ENCODE measurements around the gene WNT3. TPM values are rescaled to one million over a fixed set of nuclear protein-coding genes. Genes with fewer than 3 reads are reported as not detected.

Gene WNT3
- total and polyA plus RNA-seq, 5 donors from 2014 or later: not detected

DNA sequence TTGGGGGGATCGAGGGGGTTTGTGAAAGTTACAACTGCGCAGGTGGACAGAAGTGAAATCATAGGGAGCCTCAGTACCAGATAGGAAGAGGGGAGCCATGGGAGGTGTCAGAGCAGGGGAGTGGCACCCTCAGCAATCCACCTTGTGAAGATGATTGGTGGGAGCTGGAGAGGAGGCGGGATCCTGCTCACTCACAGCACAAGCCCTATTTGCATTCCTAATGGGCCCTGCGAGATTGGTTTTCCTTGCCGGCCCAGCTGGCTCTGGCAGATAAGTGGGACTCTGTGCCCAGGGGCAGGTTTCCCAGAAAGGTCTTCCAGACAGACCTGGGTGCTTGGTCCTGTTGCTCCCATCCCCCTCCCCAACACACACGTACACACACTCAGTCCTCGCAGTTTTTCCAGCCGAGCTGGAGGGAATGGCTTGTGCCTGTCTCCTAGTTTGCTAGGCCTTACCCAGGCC is 9.4 kb downstream of the WNT3 start:
- Mint-ChIP-seq H3K9me3 (peaks cover 0 to 3% (median 0%) of the 10 kb centered on the region in 7 donors), H3K4me3 (no peak overlapping the region), H3K27ac (no peak overlapping the region), H3K36me3 (no peaks in the 10 kb centered on the region), H3K4me1 (no peaks in the 10 kb centered on the region), H3K27me3 (peaks cover 19% of the 10 kb centered on the region)
- H3K27ac ChIP-seq (ENCODE audit: insufficient read depth, low read length, poor library complexity, severe bottlenecking): no peak overlapping the region
- DNase-seq (no peak), ATAC-seq (ENCODE audit: low read depth in 2 of 2) (no peak)
- peaks cover 4% of the 10 kb centered on the region for H3K27me3 ChIP-seq (ENCODE audit: control insufficient read depth, insufficient read depth, low read length)
- no peaks in the 10 kb centered on the region for H3K4me1 ChIP-seq (ENCODE audit: control insufficient read depth, insufficient read depth, low read length, poor library complexity, severe bottlenecking)
- H3K4me3 ChIP-seq (ENCODE audit: low read depth, low read length): no peak overlapping the region
- H3K36me3 ChIP-seq (ENCODE audit: control insufficient read depth, insufficient read depth, low read length): no peaks in the 10 kb centered on the region
- no peaks in the 10 kb centered on the region for H3K9me3 ChIP-seq (ENCODE audit: control insufficient read depth in 2 of 2, low read length in 2 of 2)

DNA sequence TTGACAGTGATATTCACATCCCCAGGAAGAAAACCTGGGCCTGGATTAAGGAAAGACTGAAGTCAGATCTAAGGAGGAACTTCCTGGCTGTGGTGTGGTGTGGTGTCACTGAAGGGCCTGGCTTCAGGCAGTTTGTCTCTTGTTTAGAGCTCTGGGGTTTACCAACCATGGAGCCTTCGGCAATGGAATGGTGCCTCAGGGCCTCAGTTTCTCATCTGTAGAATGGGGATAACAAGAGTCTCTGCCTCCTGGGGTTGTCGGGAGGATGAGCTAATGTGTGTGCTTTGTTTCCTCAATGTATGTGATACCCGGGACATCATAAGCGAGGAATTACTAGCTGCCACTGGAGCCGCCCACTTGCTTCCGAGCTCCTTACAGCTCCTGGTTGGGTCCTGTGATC is 12.7 kb downstream of the WNT3 start:
- H3K4me1 Mint-ChIP-seq: no peaks in the 10 kb centered on the region
- H3K9me3 Mint-ChIP-seq: no peaks in the 10 kb centered on the region
- H3K36me3 Mint-ChIP-seq: no peaks in the 10 kb centered on the region
- Histone ChIP-seq H3K36me3 (ENCODE audit: control insufficient read depth, insufficient read depth, low read length) (no peaks in the 10 kb centered on the region), H3K27ac (ENCODE audit: insufficient read depth, low read length, poor library complexity, severe bottlenecking) (no peak overlapping the region), H3K4me3 (ENCODE audit: low read depth, low read length) (no peak overlapping the region), H3K27me3 (ENCODE audit: control insufficient read depth, insufficient read depth, low read length) (no peaks in the 10 kb centered on the region), H3K4me1 (ENCODE audit: control insufficient read depth, insufficient read depth, low read length, poor library complexity, severe bottlenecking) (no peaks in the 10 kb centered on the region), H3K9me3 (ENCODE audit: control insufficient read depth in 2 of 2, low read length in 2 of 2) (no peaks in the 10 kb centered on the region)
- no peak overlapping the region for H3K27ac Mint-ChIP-seq
- H3K27me3 Mint-ChIP-seq: peaks cover 9% of the 10 kb centered on the region
- no peak overlapping the region for H3K4me3 Mint-ChIP-seq
- no peak for ATAC-seq (ENCODE audit: low read depth in 2 of 2)
- DNase-seq: no peak

DNA sequence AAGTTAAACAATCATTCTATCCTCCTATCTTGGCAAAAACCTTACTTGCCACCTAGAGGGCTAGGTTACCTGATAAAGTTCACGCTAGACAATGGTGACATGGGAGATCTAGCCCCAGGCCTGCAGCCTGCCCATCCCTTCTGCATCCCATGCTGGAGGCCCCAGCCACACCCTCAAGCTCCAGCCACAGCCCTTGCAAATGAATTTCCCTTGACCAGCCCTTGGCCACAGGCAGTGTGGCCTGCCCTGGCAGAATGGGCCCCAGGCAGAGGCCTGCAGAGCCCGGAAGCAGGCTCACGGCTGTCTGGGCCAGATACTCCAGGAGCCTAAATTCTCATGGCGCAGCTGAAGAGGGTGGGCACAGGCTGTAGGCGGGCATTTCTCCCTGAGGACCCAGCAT is 14.9 kb downstream of the WNT3 start:
- Histone ChIP-seq H3K9me3 (ENCODE audit: control insufficient read depth in 2 of 2, low read length in 2 of 2) (no peaks in the 10 kb centered on the region), H3K36me3 (ENCODE audit: control insufficient read depth, insufficient read depth, low read length) (no peaks in the 10 kb centered on the region), H3K27me3 (ENCODE audit: control insufficient read depth, insufficient read depth, low read length) (no peaks in the 10 kb centered on the region), H3K27ac (ENCODE audit: insufficient read depth, low read length, poor library complexity, severe bottlenecking) (no peak overlapping the region), H3K4me3 (ENCODE audit: low read depth, low read length) (no peak overlapping the region), H3K4me1 (ENCODE audit: control insufficient read depth, insufficient read depth, low read length, poor library complexity, severe bottlenecking) (no peaks in the 10 kb centered on the region)
- Mint-ChIP-seq H3K36me3 (no peaks in the 10 kb centered on the region), H3K4me1 (no peaks in the 10 kb centered on the region), H3K9me3 (no peaks in the 10 kb centered on the region), H3K27ac (no peak overlapping the region), H3K4me3 (no peak overlapping the region), H3K27me3 (peaks cover 7% of the 10 kb centered on the region)
- ATAC-seq (ENCODE audit: low read depth in 2 of 2): no peak
- no peak for DNase-seq

DNA sequence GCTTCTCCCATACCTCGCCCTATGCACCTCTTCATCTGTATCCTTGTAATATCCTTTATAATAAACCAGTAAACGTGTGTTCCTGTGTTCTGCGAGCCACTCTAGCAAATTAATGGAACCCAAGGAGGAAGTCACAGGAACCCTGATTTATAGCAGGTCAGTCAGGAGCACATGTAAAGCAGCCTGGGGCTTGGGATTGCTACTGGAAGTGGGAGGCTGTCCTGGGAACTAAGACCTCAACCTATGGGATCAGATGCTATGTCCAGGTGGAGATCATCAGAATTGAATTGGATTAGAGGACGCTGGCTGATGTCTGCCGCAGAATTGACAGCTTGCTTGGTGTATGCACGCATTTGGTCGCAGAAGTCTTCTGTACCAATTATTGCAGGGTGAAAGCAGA is 15.7 kb downstream of the WNT3 start:
- no peak overlapping the region for H3K27ac Mint-ChIP-seq
- ATAC-seq (ENCODE audit: low read depth in 2 of 2) (no peak), DNase-seq (no peak)
- H3K36me3 Mint-ChIP-seq: no peaks in the 10 kb centered on the region
- no peaks in the 10 kb centered on the region for H3K4me1 ChIP-seq (ENCODE audit: control insufficient read depth, insufficient read depth, low read length, poor library complexity, severe bottlenecking)
- H3K27me3 ChIP-seq (ENCODE audit: control insufficient read depth, insufficient read depth, low read length): no peaks in the 10 kb centered on the region
- H3K9me3 Mint-ChIP-seq: no peaks in the 10 kb centered on the region
- H3K36me3 ChIP-seq (ENCODE audit: control insufficient read depth, insufficient read depth, low read length): no peaks in the 10 kb centered on the region
- no peak overlapping the region for H3K27ac ChIP-seq (ENCODE audit: insufficient read depth, low read length, poor library complexity, severe bottlenecking)
- no peak overlapping the region for H3K4me3 Mint-ChIP-seq
- H3K4me1 Mint-ChIP-seq: no peaks in the 10 kb centered on the region
- peaks cover 7% of the 10 kb centered on the region for H3K27me3 Mint-ChIP-seq
- H3K4me3 ChIP-seq (ENCODE audit: low read depth, low read length): no peak overlapping the region
- no peaks in the 10 kb centered on the region for H3K9me3 ChIP-seq (ENCODE audit: control insufficient read depth in 2 of 2, low read length in 2 of 2)

DNA sequence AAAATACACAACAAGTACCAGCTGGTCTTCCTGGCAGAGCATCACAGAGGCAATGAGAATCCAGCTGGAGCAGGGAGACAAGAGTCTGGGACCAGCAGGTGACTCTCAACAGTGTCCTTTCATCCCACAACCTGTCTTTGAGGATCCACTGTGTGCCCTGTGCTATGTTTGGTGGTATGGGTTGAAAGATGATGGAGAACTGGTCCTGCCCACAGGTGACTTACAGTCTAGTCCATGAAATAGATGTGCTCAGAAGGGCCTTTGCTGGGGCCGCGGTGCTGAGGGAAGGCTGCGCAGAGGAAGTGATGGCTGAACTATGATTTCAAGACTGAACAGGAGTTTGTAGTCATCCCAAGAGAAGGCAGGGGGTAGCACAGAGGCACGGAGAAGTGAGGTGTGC is 17.9 kb downstream of the WNT3 start:
- no peak for DNase-seq
- peak overlapping the region in 1 of 3 donors; percentile 74 for H3K27ac Mint-ChIP-seq
- no peak overlapping the region for H3K4me3 Mint-ChIP-seq
- H3K27me3 Mint-ChIP-seq: peaks cover 11% of the 10 kb centered on the region
- H3K36me3 Mint-ChIP-seq: no peaks in the 10 kb centered on the region
- Histone ChIP-seq H3K36me3 (ENCODE audit: control insufficient read depth, insufficient read depth, low read length) (no peaks in the 10 kb centered on the region), H3K4me3 (ENCODE audit: low read depth, low read length) (no peak overlapping the region), H3K27me3 (ENCODE audit: control insufficient read depth, insufficient read depth, low read length) (no peaks in the 10 kb centered on the region), H3K9me3 (ENCODE audit: control insufficient read depth in 2 of 2, low read length in 2 of 2) (no peaks in the 10 kb centered on the region), H3K27ac (ENCODE audit: insufficient read depth, low read length, poor library complexity, severe bottlenecking) (no peak overlapping the region), H3K4me1 (ENCODE audit: control insufficient read depth, insufficient read depth, low read length, poor library complexity, severe bottlenecking) (no peaks in the 10 kb centered on the region)
- no peaks in the 10 kb centered on the region for H3K9me3 Mint-ChIP-seq
- ATAC-seq (ENCODE audit: low read depth in 2 of 2): no peak
- H3K4me1 Mint-ChIP-seq: no peaks in the 10 kb centered on the region

DNA sequence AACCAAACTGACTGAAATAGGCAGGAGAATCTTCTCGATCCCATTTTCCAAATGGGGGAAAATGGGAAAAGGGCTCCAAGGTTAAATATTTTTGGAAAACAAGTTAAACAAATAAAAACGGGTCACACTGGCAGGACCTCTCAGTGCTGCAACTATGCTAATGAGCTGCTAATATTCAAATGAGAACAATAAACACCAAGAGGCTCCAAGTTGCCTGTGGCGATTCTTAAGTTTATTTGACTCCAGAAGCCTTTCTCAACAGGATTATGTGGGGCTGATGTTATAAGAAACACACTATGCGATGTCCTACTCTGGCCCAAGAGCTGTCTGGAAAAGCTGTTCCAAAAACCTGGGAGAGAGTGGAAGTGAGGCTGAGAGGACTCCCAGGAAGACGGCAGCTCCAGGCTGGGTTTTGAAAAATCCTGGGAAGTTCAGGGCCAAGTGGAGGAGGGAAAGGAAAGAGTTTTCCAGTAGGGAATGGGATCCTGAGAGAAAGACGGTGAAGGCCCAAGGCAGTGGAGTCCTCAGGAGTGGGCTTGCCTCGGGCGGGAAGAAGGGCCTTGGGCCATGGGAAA is 21.4 kb downstream of the WNT3 start:
- no peaks in the 10 kb centered on the region for H3K36me3 Mint-ChIP-seq
- no peak overlapping the region for H3K4me3 Mint-ChIP-seq
- no peaks in the 10 kb centered on the region for H3K36me3 ChIP-seq (ENCODE audit: control insufficient read depth, insufficient read depth, low read length)
- ATAC-seq (ENCODE audit: low read depth in 2 of 2) (no peak), DNase-seq (no peak)
- H3K27ac Mint-ChIP-seq: no peak overlapping the region
- no peaks in the 10 kb centered on the region for H3K9me3 ChIP-seq (ENCODE audit: control insufficient read depth in 2 of 2, low read length in 2 of 2)
- no peaks in the 10 kb centered on the region for H3K4me1 ChIP-seq (ENCODE audit: control insufficient read depth, insufficient read depth, low read length, poor library complexity, severe bottlenecking)
- H3K9me3 Mint-ChIP-seq: peaks cover 0 to 1% (median 0%) of the 10 kb centered on the region in 7 donors
- no peak overlapping the region for H3K4me3 ChIP-seq (ENCODE audit: low read depth, low read length)
- H3K27me3 Mint-ChIP-seq: peaks cover 16% of the 10 kb centered on the region
- peaks cover 6% of the 10 kb centered on the region for H3K27me3 ChIP-seq (ENCODE audit: control insufficient read depth, insufficient read depth, low read length)
- H3K4me1 Mint-ChIP-seq: no peaks in the 10 kb centered on the region
- no peak overlapping the region for H3K27ac ChIP-seq (ENCODE audit: insufficient read depth, low read length, poor library complexity, severe bottlenecking)

DNA sequence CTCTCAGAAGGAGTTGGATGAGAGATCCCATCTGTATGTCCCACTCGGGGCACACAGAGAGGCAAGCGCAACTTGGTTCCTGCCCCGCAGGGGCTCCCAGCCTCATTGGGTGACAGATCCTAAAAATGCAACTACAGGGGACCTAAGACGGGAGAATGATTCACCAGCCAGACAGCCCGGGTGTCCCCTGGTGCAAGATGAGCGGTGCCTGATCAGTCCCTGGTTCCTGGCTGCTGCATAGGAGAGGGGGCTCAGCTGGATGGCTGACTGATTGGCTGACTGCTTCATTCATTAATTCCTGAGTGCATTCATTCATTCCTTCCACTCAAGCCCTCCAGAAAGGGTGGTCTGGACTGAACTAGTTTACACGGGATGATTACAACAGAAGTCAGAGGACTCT is 22.0 kb downstream of the WNT3 start:
- ATAC-seq (ENCODE audit: low read depth in 2 of 2): no peak
- Mint-ChIP-seq H3K36me3 (no peaks in the 10 kb centered on the region), H3K27ac (no peak overlapping the region), H3K4me1 (no peaks in the 10 kb centered on the region), H3K27me3 (peaks cover 16% of the 10 kb centered on the region), H3K9me3 (peaks cover 0 to 1% (median 0%) of the 10 kb centered on the region in 7 donors), H3K4me3 (no peak overlapping the region)
- H3K27me3 ChIP-seq (ENCODE audit: control insufficient read depth, insufficient read depth, low read length): peaks cover 6% of the 10 kb centered on the region
- H3K4me1 ChIP-seq (ENCODE audit: control insufficient read depth, insufficient read depth, low read length, poor library complexity, severe bottlenecking): no peaks in the 10 kb centered on the region
- H3K36me3 ChIP-seq (ENCODE audit: control insufficient read depth, insufficient read depth, low read length): no peaks in the 10 kb centered on the region
- H3K27ac ChIP-seq (ENCODE audit: insufficient read depth, low read length, poor library complexity, severe bottlenecking): no peak overlapping the region
- no peak overlapping the region for H3K4me3 ChIP-seq (ENCODE audit: low read depth, low read length)
- no peak for DNase-seq
- H3K9me3 ChIP-seq (ENCODE audit: control insufficient read depth in 2 of 2, low read length in 2 of 2): no peaks in the 10 kb centered on the region

DNA sequence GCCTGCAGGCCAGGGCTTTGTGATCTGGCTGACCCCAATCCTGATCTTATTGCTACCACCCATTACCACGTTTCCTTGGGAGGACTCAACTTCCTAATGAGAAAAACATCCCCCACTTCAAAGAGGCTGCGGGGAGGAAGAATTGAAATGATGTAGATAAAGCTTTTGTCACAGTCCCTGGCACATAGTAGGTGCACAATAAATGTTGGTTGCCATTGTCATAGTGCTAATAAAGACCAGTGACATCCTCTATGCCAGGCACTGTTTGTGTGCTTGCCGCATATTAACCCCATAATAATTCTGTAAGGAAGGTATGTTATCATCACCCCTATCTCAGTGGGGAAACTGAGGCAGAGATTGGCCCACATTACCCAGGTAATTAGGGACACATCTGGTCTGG is 22.4 kb downstream of the WNT3 start:
- H3K36me3 Mint-ChIP-seq: no peaks in the 10 kb centered on the region
- DNase-seq (no peak), ATAC-seq (ENCODE audit: low read depth in 2 of 2) (no peak)
- H3K27ac Mint-ChIP-seq: no peak overlapping the region
- H3K9me3 Mint-ChIP-seq: peaks cover 0 to 1% (median 0%) of the 10 kb centered on the region in 7 donors
- Histone ChIP-seq H3K36me3 (ENCODE audit: control insufficient read depth, insufficient read depth, low read length) (no peaks in the 10 kb centered on the region), H3K27ac (ENCODE audit: insufficient read depth, low read length, poor library complexity, severe bottlenecking) (no peak overlapping the region), H3K9me3 (ENCODE audit: control insufficient read depth in 2 of 2, low read length in 2 of 2) (no peaks in the 10 kb centered on the region), H3K4me1 (ENCODE audit: control insufficient read depth, insufficient read depth, low read length, poor library complexity, severe bottlenecking) (no peaks in the 10 kb centered on the region), H3K27me3 (ENCODE audit: control insufficient read depth, insufficient read depth, low read length) (peaks cover 6% of the 10 kb centered on the region), H3K4me3 (ENCODE audit: low read depth, low read length) (no peak overlapping the region)
- H3K4me3 Mint-ChIP-seq: no peak overlapping the region
- no peaks in the 10 kb centered on the region for H3K4me1 Mint-ChIP-seq
- peaks cover 12% of the 10 kb centered on the region for H3K27me3 Mint-ChIP-seq

All from CD4-positive, CD25-positive, alpha-beta regulatory T cell (primary cell).